Aorta (tissue), 5 donors: ENCODE measurements around the gene RPS14. TPM values are rescaled to one million over a fixed set of nuclear protein-coding genes. Genes with fewer than 3 reads are reported as not detected.

Experiments used
- ATAC-seq: fragments of 200-7000 bp; cut with Tn5 transposase; one replicate; pipeline ENCODE4 v1.9.1; 2022; ENCODE audit warnings: moderate library complexity; ENCODE audit not compliant: low FRiP score
- DNase-seq, 2 donors: peaks; one replicate each; pipeline ENCODE4 v3.0.0-alpha.2; 2020
- H3K27ac ChIP-seq, 2 donors: one replicate each; pipeline ENCODE4 v1.5.1; 2013; ENCODE audit warnings: low read length in 2 of 2, mild to moderate bottlenecking in 2 of 2, moderate library complexity in 2 of 2, control low read depth in 1 of 2, inconsistent platforms in 1 of 2, low read depth in 1 of 2
- H3K27me3 ChIP-seq, 2 donors: one replicate each; pipeline ENCODE4 v1.6.1; 2013; ENCODE audit warnings: control low read depth in 1 of 2, low read length in 1 of 2, mild to moderate bottlenecking in 1 of 2, moderate library complexity in 1 of 2; ENCODE audit not compliant: insufficient read depth in 2 of 2, control insufficient read depth in 1 of 2
- H3K36me3 ChIP-seq, 2 donors: one replicate each; pipeline ENCODE4 v1.6.1; 2013; ENCODE audit warnings: control low read depth in 1 of 2, low read length in 1 of 2, mild to moderate bottlenecking in 1 of 2; ENCODE audit not compliant: insufficient read depth in 2 of 2, control insufficient read depth in 1 of 2
- H3K4me1 ChIP-seq, 2 donors: one replicate each; pipeline ENCODE4 v1.6.1; 2013; ENCODE audit warnings: low read length in 2 of 2, control low read depth in 1 of 2, mild to moderate bottlenecking in 1 of 2, moderate library complexity in 1 of 2; ENCODE audit not compliant: insufficient read depth in 2 of 2, control insufficient read depth in 1 of 2
- H3K4me3 ChIP-seq, 2 donors: one replicate each; pipeline ENCODE4 v1.5.1; 2013; ENCODE audit warnings: low read length in 2 of 2, control low read depth in 1 of 2, mild to moderate bottlenecking in 1 of 2
- H3K9me3 ChIP-seq: one replicate; pipeline ENCODE4 v1.6.1; 2013; ENCODE audit warnings: mild to moderate bottlenecking, low read length; ENCODE audit not compliant: control insufficient read depth
- WGBS, 2 donors: extraction: QIAGEN DNeasy Blood & Tissue Kit; methylation state at CpG; one replicate each; pipeline ENCODE4 v1.1.7; 2013; 5-methylcytosine and 5-hydroxymethylcytosine counted together
- intact Hi-C, 2 donors: fragments of 100-400 bp; cut with DNase I; formaldehyde crosslinking; loops; one replicate each; pipeline versions ENCODE4 v1.14.2 to v1.15.0; 2022
- polyA plus RNA-seq, 2 donors: library from polyadenylated mRNA; stranded (reverse); fragments of 200-250 nt; gene quantifications; one replicate each; pipeline ENCODE4 v1.2.3, GENCODE V29; 2013
- total RNA-seq, 2 donors: library from RNA; stranded (reverse); fragmentation: NEBNext Ultra II Directional; extraction: Animal tissue kit (Norgen Biotek cat#: 25700); gene quantifications; one replicate each; pipeline ENCODE4 v1.2.1, GENCODE V29; 2021
- donor health status: healthy with polysubstance abuse.
- donor health status: Bipolar disorder and iron deficiency.
- donor health status: DM: no; HTN: no; CAD: no.
- donor health status: DM: no; HTN: no; CAD: no.
- donor health status: DM: yes; HTN: yes; CAD: no.

RPS14 gene
- total and polyA plus RNA-seq, 4 donors: 1,419 to 6,043 (median 2,533) TPM

DNA sequence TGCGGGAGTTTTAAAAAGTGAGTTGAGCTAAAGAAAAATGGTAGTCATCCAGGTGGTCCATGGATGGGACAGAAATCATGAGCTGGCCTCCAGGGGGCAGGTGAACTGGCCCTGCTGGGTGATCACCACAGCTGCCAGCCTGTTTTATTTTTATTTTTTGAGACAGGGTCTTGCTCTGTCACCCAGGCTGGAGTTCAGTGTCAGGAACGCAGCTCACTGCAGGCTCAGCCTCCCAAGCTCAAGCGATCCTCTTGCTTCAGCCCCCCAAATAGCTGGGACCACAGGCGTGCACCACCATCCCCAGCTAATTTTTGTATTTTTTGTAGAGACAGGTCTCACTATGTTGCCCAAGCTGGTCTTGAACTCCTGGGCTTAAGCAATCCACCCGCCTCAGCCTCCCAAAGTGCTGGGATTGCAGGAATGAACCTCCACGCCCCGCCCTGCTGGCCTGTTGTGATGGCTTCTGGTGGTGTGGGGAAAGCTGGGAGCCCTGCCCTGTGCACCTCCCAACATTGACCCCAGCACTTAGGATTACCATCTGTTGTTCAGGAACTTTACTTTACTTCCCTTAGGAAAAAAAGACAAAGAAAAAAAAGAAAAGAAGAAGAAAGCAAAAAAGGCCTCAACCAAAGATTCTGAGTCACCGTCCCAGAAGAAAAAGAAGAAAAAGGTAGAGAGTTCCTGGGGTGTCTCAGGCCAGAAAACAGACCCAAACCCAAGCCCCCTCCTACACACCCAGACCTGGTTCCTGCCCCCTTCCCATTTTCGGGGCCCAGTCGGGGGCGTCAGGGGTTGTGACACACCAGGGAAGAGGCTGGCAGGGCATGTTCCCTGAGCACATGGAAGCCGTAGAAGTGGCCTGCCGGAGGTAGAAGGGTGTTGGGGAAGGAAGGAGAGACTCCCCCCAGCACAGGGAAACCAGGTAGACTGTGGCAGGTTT lies 51.5 kb downstream of the RPS14 start:
- Histone ChIP-seq H3K27ac (no peak overlapping the region), H3K4me1 (no peaks in the 10 kb centered on the region), H3K36me3 (peaks cover 0 to 9% of the 10 kb centered on the region in 2 donors), H3K4me3 (no peak overlapping the region), H3K9me3 (no peaks in the 10 kb centered on the region), H3K27me3 (no peaks in the 10 kb centered on the region)
- ATAC-seq (no peak), DNase-seq (no peak)
- 89 to 93% methylated on average over 13 of the region's 13 CpGs for WGBS, 2 donors
- intact Hi-C loops: no loop called here

DNA sequence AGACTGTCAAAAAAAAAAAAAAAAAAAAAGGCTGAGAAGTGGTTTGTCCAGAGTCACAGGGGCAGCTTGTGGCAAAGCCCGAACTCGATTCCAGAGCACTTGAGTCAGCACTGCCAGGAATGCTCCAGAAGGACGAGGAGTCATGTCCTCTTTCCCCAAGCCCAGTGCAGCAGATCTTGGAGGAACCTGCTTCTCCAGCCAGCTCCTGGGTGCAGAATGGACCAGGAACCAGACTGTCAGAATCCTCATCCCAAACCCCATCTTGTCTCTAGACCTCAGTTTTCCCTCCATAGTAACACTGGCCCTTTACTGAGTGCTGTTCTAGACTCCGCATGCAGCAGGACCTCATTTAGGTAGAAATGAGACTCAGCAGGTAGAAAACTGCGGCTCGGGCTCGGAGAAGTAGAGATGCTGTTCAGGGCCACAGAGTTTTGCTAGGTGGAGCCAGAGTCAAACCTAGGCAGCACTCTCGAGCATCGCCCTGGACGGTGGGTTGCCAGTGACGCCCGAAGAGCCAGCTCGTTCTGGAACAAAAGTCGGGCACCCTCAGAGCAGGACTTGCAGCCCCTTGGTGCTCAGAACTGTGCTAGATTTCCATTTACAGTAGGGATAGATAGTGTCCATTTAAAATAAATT lies 52.3 kb downstream of the RPS14 start:
- no peaks in the 10 kb centered on the region for H3K9me3 ChIP-seq
- 84 to 85% methylated on average over 14 of the region's 14 CpGs for WGBS, 2 donors
- intact Hi-C loops: no loop called here

DNA sequence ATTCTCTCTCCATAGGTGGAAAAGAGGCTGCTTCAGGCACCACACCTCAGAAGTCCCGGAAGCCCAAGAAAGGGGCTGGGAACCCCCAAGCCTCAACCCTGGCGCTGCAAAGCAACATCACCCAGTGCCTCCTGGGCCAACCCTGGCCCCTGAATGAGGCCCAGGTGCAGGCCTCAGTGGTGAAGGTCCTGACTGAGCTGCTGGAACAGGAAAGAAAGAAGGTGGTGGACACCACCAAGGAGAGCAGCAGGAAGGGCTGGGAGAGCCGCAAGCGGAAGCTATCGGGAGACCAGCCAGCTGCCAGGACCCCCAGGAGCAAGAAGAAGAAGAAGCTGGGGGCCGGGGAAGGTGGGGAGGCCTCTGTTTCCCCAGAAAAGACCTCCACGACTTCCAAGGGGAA lies 53.3 kb downstream of the RPS14 start:
- 94 to 95% methylated on average over 7 of the region's 7 CpGs for WGBS, 2 donors
- DNase-seq: no peak
- no peaks in the 10 kb centered on the region for H3K4me1 ChIP-seq
- H3K36me3 ChIP-seq: peaks cover 4 to 11% of the 10 kb centered on the region in 2 donors
- no peaks in the 10 kb centered on the region for H3K9me3 ChIP-seq
- intact Hi-C loops: no loop called here
- H3K27ac ChIP-seq: no peak overlapping the region
- no peak for ATAC-seq
- H3K27me3 ChIP-seq: no peaks in the 10 kb centered on the region
- no peak overlapping the region for H3K4me3 ChIP-seq

More for the DNA sequence above, 52.3 kb downstream of the RPS14 start:
- H3K27me3 ChIP-seq: no peaks in the 10 kb centered on the region
- DNase-seq (no peak), ATAC-seq (no peak)
- H3K4me3 ChIP-seq: no peak overlapping the region
- H3K27ac ChIP-seq: no peak overlapping the region
- no peaks in the 10 kb centered on the region for H3K4me1 ChIP-seq
- H3K36me3 ChIP-seq: peaks cover 4 to 11% of the 10 kb centered on the region in 2 donors

DNA sequence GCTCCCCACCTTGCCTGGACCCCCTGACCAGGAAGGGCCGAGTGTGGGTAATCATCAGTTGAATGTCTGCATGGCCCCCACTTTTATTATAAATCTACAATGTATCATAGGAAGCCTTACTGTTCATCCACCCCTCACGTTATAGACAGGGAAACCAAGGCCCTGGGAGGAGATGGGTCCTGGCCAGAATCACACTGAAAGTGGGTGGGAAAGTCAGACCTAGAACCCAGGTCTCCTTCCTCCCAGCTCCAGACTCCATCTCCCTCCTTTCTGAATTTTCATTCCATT lies 53.9 kb downstream of the RPS14 start:
- Histone ChIP-seq H3K27me3 (no peaks in the 10 kb centered on the region), H3K36me3 (peaks cover 4 to 11% of the 10 kb centered on the region in 2 donors), H3K27ac (no peak overlapping the region), H3K4me1 (no peaks in the 10 kb centered on the region), H3K9me3 (no peaks in the 10 kb centered on the region), H3K4me3 (no peak overlapping the region)
- ATAC-seq (no peak), DNase-seq (no peak)
- intact Hi-C loops: no loop called here
- WGBS, 2 donors: 85 to 91% methylated on average over 2 of the region's 2 CpGs

DNA sequence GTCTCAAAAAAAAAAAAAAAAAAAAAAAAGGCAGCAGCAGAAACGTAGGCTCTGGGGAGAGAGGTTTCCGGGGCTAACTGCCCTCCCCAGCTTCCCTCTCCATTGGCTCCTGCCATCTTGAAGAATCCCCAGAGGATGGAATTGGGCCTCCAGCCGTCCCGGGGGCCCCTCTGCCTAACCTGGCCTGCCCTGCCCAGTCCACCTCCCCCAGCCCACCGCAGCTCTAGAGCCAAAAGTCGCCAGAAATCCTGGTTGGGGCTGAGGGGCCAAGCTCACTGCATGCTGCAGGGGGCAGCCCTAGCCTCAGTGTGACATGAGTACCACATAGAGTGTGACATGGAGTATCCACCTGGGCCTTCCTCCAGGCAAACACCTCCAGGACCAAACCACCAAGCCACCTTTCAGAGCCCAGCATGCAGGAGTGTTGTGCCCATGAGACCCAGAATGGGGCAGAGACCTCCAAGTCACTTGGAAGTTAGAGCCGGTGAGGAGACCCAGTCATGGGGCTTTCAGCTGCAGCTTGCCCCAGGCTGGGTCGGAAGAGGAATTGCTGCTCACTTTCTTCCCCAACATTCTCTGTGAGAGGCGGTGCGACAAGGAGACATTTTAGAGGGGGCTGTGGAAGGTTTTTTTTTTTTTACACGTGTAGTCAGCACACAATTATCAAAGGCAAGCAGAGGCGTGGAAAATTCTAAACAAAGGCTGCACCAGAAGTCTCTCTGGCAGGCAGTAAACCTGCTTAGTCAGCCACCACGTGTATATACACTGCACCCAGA lies 54.4 kb downstream of the RPS14 start:
- Histone ChIP-seq H3K27ac (no peak overlapping the region), H3K36me3 (peaks cover 4 to 9% of the 10 kb centered on the region in 2 donors), H3K4me1 (no peaks in the 10 kb centered on the region), H3K9me3 (no peaks in the 10 kb centered on the region), H3K4me3 (no peak overlapping the region), H3K27me3 (no peaks in the 10 kb centered on the region)
- DNase-seq: no peak
- intact Hi-C loops: no loop called here
- ATAC-seq: no peak
- WGBS, 2 donors: 83 to 87% methylated on average over 12 to 13 of the region's 13 CpGs

DNA sequence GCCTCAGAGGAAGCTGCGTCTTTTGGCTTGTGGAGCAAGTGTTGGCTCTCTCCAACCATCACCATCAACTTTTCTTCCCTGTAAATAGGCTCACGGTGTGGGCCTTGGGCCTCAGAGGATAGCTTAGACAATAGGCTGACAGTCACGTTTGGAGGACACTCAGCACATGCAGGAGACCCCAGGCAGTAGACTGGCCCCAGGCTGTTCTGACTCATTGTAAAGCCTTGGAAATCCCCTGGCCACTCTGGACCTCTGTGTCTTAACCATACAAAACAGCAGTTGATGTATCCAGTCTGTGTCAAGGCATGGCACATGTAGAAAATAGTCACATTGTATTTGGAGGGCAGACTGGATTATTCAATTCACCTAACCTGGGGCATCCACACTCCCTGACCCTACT lies 55.4 kb downstream of the RPS14 start:
- intact Hi-C loops: no loop called here
- 77% methylated on average over 3 of the region's 3 CpGs for WGBS, 2 donors
- Histone ChIP-seq H3K27ac (no peak overlapping the region), H3K36me3 (peaks cover 4 to 12% of the 10 kb centered on the region in 2 donors), H3K4me3 (no peak overlapping the region), H3K27me3 (no peaks in the 10 kb centered on the region), H3K4me1 (no peaks in the 10 kb centered on the region), H3K9me3 (no peaks in the 10 kb centered on the region)
- DNase-seq (no peak), ATAC-seq (no peak)

DNA sequence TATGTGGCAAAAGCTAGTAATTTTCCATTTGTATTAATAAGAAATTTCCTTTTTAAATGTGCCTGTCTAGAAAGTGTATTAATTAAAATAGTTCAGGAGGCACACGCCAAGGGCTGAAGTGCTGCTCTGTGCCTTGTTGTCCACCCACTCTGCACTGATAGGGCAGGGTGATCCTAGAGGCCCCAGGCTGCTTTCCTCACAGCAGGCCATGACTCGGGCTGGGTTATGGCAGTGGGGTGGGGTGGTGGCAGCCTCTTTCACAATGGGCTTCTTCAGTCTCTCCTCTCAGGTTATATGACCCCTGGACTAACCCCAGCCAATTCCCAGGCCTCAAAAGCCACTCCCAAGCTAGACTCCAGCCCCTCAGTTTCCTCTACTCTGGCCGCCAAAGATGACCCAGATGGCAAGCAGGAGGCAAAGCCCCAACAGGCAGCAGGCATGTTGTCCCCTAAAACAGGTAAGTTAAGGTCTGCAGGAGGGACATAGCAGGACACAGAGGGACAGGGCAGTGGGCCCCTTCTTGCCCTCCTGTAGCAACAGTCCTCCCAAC lies 56.4 kb downstream of the RPS14 start:
- Histone ChIP-seq H3K9me3 (no peaks in the 10 kb centered on the region), H3K36me3 (peaks cover 4 to 10% of the 10 kb centered on the region in 2 donors), H3K4me1 (no peaks in the 10 kb centered on the region), H3K27ac (no peak overlapping the region), H3K4me3 (no peak overlapping the region), H3K27me3 (no peaks in the 10 kb centered on the region)
- ATAC-seq (no peak), DNase-seq (no peak)
- intact Hi-C loops: no loop called here
- WGBS, 2 donors: 89% methylated on average over 3 of the region's 3 CpGs

DNA sequence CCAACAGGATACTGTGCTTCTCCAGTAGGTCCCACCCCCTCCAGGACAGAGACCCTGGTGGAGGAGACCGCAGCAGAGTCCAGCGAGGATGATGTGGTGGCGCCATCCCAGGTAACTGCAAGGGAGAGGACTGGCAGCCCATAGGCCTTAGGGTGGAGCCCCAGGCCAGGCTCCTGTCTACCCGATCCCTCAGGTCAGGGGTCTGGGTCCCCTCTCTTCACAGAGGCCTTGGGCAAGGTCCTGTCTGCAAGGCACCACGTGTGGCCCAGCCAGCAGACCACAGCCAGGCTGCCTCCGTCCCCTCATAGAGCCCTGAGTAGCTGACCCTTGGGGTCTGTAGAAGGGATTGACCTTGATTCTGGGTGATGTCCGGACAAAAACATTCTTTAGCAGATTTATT lies 56.9 kb downstream of the RPS14 start:
- Histone ChIP-seq H3K4me3 (no peak overlapping the region), H3K9me3 (no peaks in the 10 kb centered on the region), H3K27ac (no peak overlapping the region), H3K4me1 (no peaks in the 10 kb centered on the region), H3K27me3 (no peaks in the 10 kb centered on the region), H3K36me3 (peaks cover 4 to 13% of the 10 kb centered on the region in 2 donors)
- ATAC-seq (no peak), DNase-seq (no peak)
- intact Hi-C loops: no loop called here
- 91 to 98% methylated on average over 6 to 7 of the region's 7 CpGs for WGBS, 2 donors
